NCI-H1092 (cell line): ENCODE data around the gene CCR4.
A peak's percentile ranks its signal among the peaks of the same experiment; 100 is the strongest.
"Not testable (repeated sequence)": the region's sequence is repeated elsewhere in the genome, so short reads cannot be mapped to it uniquely, and the experiment has no call there.

Source experiments
- DNase-seq: peaks from one replicate; lab custom pipeline; 2025; lab: John Stamatoyannopoulos, UW

The CCR4 gene

GRCh38 chr3:32951410-32951811, at the start of gene CCR4:
Gene CCR4 (plus strand): TSS chr3:32951644. CDS start chr3:32953423, 1,779 bp downstream.
- no peak for DNase-seq

GRCh38 chr3:32902887-32903371, 48.5 kb upstream of the CCR4 start:
- not testable (repeated sequence) for DNase-seq

- DNase-seq, result no peak
Observed at GRCh38 chr3:32903953-32904352, 47.5 kb upstream of the CCR4 start.

- no peak for DNase-seq
Observed at GRCh38 chr3:32909999-32910398, 41.4 kb upstream of the CCR4 start.

GRCh38 chr3:32910954-32911353, 40.5 kb upstream of the CCR4 start:
- DNase-seq, result no peak

- DNase-seq, result no peak
Observed at GRCh38 chr3:32912046-32912445, 39.4 kb upstream of the CCR4 start.

- no peak for DNase-seq
Observed at GRCh38 chr3:32913790-32914446, 37.5 kb upstream of the CCR4 start.

GRCh38 chr3:32919920-32920319, 31.5 kb upstream of the CCR4 start:
- no peak for DNase-seq

- DNase-seq, result no peak
Observed at GRCh38 chr3:32922078-32922477, 29.4 kb upstream of the CCR4 start.

GRCh38 chr3:32930161-32930560, 21.3 kb upstream of the CCR4 start:
- DNase-seq, result no peak

GRCh38 chr3:32931273-32931672, 20.2 kb upstream of the CCR4 start:
- DNase-seq, result not testable (repeated sequence)

- no peak for DNase-seq
Observed at GRCh38 chr3:32934150-32934742, 17.2 kb upstream of the CCR4 start.

GRCh38 chr3:32937331-32937730, 14.1 kb upstream of the CCR4 start:
- DNase-seq, result no peak

GRCh38 chr3:32939531-32940284, 11.7 kb upstream of the CCR4 start:
- DNase-seq, result not testable (repeated sequence)

- DNase-seq, result no peak
Observed at GRCh38 chr3:32940726-32941125, 10.7 kb upstream of the CCR4 start.

- no peak for DNase-seq
Observed at GRCh38 chr3:32945136-32945535, 6.3 kb upstream of the CCR4 start.

GRCh38 chr3:32945598-32945997, 5.8 kb upstream of the CCR4 start:
- not testable (repeated sequence) for DNase-seq

- DNase-seq, result no peak
Observed at GRCh38 chr3:32946973-32947788, 4.3 kb upstream of the CCR4 start.

GRCh38 chr3:32947789-32948238, 3.6 kb upstream of the CCR4 start:
- peak; percentile 76 for DNase-seq

- no peak for DNase-seq
Observed at GRCh38 chr3:32948625-32949445, 2.6 kb upstream of the CCR4 start.

GRCh38 chr3:32950516-32950915, 928 bp upstream of the CCR4 start:
- no peak for DNase-seq
